Subcutaneous adipose tissue (tissue), 4 donors: ENCODE data around the gene NLRX1. TPM values are rescaled to one million over a fixed set of nuclear protein-coding genes. Genes with fewer than 3 reads are reported as not detected.

Source experiments
- CTCF ChIP-seq: fragments of 450-650 bp; IDR thresholded peaks from one replicate; pipeline ENCODE4 v1.5.1; 2016; ENCODE audit warnings: low read depth, mild to moderate bottlenecking, control low read depth, antibody characterized with exemption, moderate library complexity
- total RNA-seq, 4 donors: library from RNA; depleted of rRNA; stranded (reverse); fragments of >200 nt; gene quantifications; one replicate each; pipeline ENCODE4 v1.1.0, GENCODE V29; 2016

The NLRX1 gene
- total RNA-seq, 4 donors from 2014 or later, result 10.9 to 27.3 (median 14.2) TPM

GRCh38 chr11:119195680-119196079 lies 27.2 kb downstream of the NLRX1 start:
- TF ChIP-seq CTCF, result no peak

GRCh38 chr11:119196833-119197483 lies 28.4 kb downstream of the NLRX1 start:
- TF ChIP-seq CTCF, result no peak

GRCh38 chr11:119198925-119199324 lies 30.4 kb downstream of the NLRX1 start:
- TF ChIP-seq CTCF, result no peak

- TF ChIP-seq CTCF, result no peak
These were observed 34.0 kb downstream of the NLRX1 start for GRCh38 chr11:119202554-119202953.

GRCh38 chr11:119204066-119204465 lies 35.5 kb downstream of the NLRX1 start:
- no peak for TF ChIP-seq CTCF

GRCh38 chr11:119205080-119205479 lies 36.6 kb downstream of the NLRX1 start:
- no peak for TF ChIP-seq CTCF

- TF ChIP-seq CTCF, result no peak
These were observed 37.3 kb downstream of the NLRX1 start, which contains the start of gene CBL for GRCh38 chr11:119205574-119206510. Gene CBL (plus strand): TSS chr11:119206339. CDS start chr11:119206418, 79 bp downstream.
